Caco-2 (cell line): Measurements from ENCODE around the gene NFKBIE. TPM values are rescaled to one million over a fixed set of nuclear protein-coding genes. Genes with fewer than 3 reads are reported as not detected.
A peak's percentile ranks its signal among the peaks of the same experiment; 100 is the strongest.
"Not testable (repeated sequence)": the region's sequence is repeated elsewhere in the genome, so short reads cannot be mapped to it uniquely, and the experiment has no call there.

Experiments
- Bru-seq: library from RNA; stranded (reverse); fragments of 400-500 nt; gene quantifications from one replicate; lab custom pipeline; 2021; lab: Mats Ljungman, UMichigan
- BruChase-seq, 2 experiments: library from RNA; stranded (reverse); fragments of 400-500 nt; gene quantifications; one replicate each; lab custom pipeline; 2021; lab: Mats Ljungman, UMichigan
- BruUV-seq: library from RNA; stranded (reverse); fragments of 400-500 nt; replicated peaks from 2 replicates; lab custom pipeline; 2021; lab: Mats Ljungman, UMichigan
- CTCF ChIA-PET: fragments of 300-600 bp; sonication (Branson Sonifier 250); formaldehyde crosslinking; loops from one replicate; lab custom pipeline; 2022; ENCODE audit warnings: antibody characterized with exemption; lab: Charles Lee
- POLR2A ChIA-PET: fragments of 300-600 bp; sonication (Branson Sonifier 250); formaldehyde crosslinking; loops from one replicate; lab custom pipeline; 2022; ENCODE audit warnings: antibody characterized with exemption; lab: Charles Lee
- DNase-seq, 2 experiments: peaks; one replicate each; pipeline versions ENCODE4 v3.0.0 to v3.0.0-alpha.2; 2020 to 2022
- H3K27me3 ChIP-seq: replicated peaks from 2 replicates; pipeline ENCODE4 v1.6.0; 2011; ENCODE audit warnings: low read length; ENCODE audit not compliant: control insufficient read depth, insufficient read depth
- H3K36me3 ChIP-seq: 2 replicates; pipeline ENCODE4 v1.5.1; 2011; ENCODE audit warnings: low read length; ENCODE audit not compliant: control insufficient read depth, insufficient read depth
- H3K4me1 ChIP-seq: fragments of 250-450 bp; sonication (Bioruptor Pico); 2 replicates; pipeline ENCODE4 v1.5.1; 2020; ENCODE audit warnings: mild to moderate bottlenecking
- H3K4me3 ChIP-seq: 2 replicates; pipeline ENCODE4 v1.5.1; 2011; ENCODE audit warnings: low read depth, mild to moderate bottlenecking, control low read depth, low read length
- H3K9me3 ChIP-seq: fragments of 250-450 bp; sonication (Bioruptor Pico); 2 replicates; pipeline ENCODE4 v1.5.1; 2020; ENCODE audit warnings: mild to moderate bottlenecking, moderate library complexity
- H3K27ac Mint-ChIP-seq: one replicate; pipeline ENCODE4 v1.8.0; 2022; ENCODE audit warnings: mixed read lengths; ENCODE audit not compliant: unreplicated experiment
- H3K27me3 Mint-ChIP-seq: one replicate; pipeline ENCODE4 v1.8.0; 2022; ENCODE audit warnings: mixed read lengths; ENCODE audit not compliant: insufficient read depth, unreplicated experiment
- H3K36me3 Mint-ChIP-seq: one replicate; pipeline ENCODE4 v1.8.0; 2022; ENCODE audit warnings: mild to moderate bottlenecking, mixed read lengths; ENCODE audit not compliant: insufficient read depth, unreplicated experiment
- H3K4me1 Mint-ChIP-seq: one replicate; pipeline ENCODE4 v1.8.0; 2022; ENCODE audit warnings: low read depth, mixed read lengths; ENCODE audit not compliant: unreplicated experiment
- H3K4me3 Mint-ChIP-seq: one replicate; pipeline ENCODE4 v1.8.0; 2022; ENCODE audit warnings: mild to moderate bottlenecking, moderate library complexity, mixed read lengths; ENCODE audit not compliant: unreplicated experiment
- H3K9me3 Mint-ChIP-seq: one replicate; pipeline ENCODE4 v1.8.0; 2022; ENCODE audit warnings: mixed read lengths; ENCODE audit not compliant: unreplicated experiment
- intact Hi-C: fragments of 100-400 bp; cut with micrococcal nuclease; formaldehyde crosslinking; loops from one replicate; pipeline ENCODE4 v1.10.0; 2022; ENCODE audit not compliant: unreplicated experiment
- long read RNA-seq: library from polyadenylated mRNA; stranded (forward); transcript quantifications from one replicate; pipeline ENCODE4 v2.0.0, GENCODE V29; 2022
- total RNA-seq: library from RNA; stranded (reverse); gene quantifications from 2 replicates; pipeline ENCODE4 v1.2.3, GENCODE V29; 2022
- TF ChIP-seq, protein P1 (sequence below), 2 experiments: fragments of 200-600 bp in 1 of 2; IDR thresholded peaks; 1 replicate in 1 of 2; 2 replicates in 1 of 2; pipeline versions ENCODE4 v1.5.1 to v1.8.0; 2011 to 2022; ENCODE audit warnings: antibody characterized with exemption in 1 of 2, control low read depth in 1 of 2, inconsistent platforms in 1 of 2, low read depth in 1 of 2, low read length in 1 of 2, mild to moderate bottlenecking in 1 of 2, moderate library complexity in 1 of 2; ENCODE audit not compliant: insufficient read depth in 1 of 2, severe bottlenecking in 1 of 2, unreplicated experiment in 1 of 2

The NFKBIE gene, protein sequence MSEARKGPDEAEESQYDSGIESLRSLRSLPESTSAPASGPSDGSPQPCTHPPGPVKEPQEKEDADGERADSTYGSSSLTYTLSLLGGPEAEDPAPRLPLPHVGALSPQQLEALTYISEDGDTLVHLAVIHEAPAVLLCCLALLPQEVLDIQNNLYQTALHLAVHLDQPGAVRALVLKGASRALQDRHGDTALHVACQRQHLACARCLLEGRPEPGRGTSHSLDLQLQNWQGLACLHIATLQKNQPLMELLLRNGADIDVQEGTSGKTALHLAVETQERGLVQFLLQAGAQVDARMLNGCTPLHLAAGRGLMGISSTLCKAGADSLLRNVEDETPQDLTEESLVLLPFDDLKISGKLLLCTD
- total RNA-seq (8.4 and 10.1 TPM in 2 replicates), Bru-seq, nascent RNA (percentile 59 among the genes with signal in this experiment), BruChase-seq, experiment 1, labeled RNA remaining after a 2-hour chase (percentile 60 among the genes with signal in this experiment), BruChase-seq, experiment 2, labeled RNA remaining after a 6-hour chase (percentile 46 among the genes with signal in this experiment)
- long read RNA-seq, transcript NFKBIE-201 (6 exons, 2,581 nt): major isoform, 18 of 23 reads
- long read RNA-seq, partial matches to known transcripts: 3 of 23 reads
- long read RNA-seq, other reads (novel, unspliced or antisense): 2 of 23 reads

DNA sequence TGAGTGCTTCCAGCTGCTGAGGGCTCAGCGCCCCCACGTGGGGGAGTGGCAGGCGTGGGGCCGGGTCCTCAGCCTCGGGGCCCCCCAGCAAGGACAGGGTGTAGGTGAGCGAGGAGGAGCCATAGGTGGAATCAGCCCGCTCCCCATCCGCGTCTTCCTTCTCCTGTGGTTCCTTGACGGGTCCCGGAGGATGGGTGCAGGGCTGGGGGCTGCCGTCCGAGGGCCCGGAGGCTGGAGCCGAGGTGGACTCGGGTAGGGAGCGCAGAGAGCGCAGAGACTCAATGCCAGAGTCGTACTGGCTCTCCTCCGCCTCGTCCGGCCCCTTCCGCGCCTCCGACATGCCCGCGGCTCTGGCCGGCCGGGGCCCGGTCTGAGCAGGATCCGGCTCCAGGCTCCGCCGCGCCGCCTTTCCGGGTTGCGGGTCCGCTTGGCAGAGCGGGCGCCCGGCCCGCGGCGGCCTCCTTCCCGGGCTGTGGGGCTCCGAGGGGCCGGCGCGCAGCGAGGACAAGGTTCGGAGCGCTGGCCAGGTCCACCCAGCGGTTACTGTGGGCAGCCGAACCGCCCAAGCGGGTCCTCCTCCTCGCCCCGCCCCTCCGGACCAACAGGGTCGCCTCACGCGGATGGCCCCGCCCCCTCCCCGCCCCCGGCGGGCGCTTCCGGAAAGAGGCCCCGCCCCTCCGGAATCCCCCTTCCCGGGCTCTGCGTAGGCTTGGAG is at the start of gene NFKBIE:
Gene NFKBIE, minus strand, starts transcription at position 545 of the 715 bp plus-strand sequence. Its CDS starts 205 bp downstream, at position 340.
- H3K36me3 ChIP-seq: peaks cover 1% of the 10 kb centered on the region; the same call in 1 of the 2 replicates
- peaks cover 4% of the 10 kb centered on the region for H3K27me3 Mint-ChIP-seq
- peak within 1 kb of the TSS; percentile 71 for H3K4me3 ChIP-seq
- H3K4me1 ChIP-seq: peaks cover 26% of the 10 kb centered on the region
- BruUV-seq: TSS peak; percentile 62
- ChIA-PET POLR2A (interaction anchor here (0.5 kb wide), 1 partner anchor 62 kb away, joined by 5 read pairs; no protein-coding TSS in a partner anchor), CTCF (interaction anchor here (0.6 kb wide), 1 partner anchor 42 kb away, joined by 3 read pairs; no protein-coding TSS in a partner anchor)
- intact Hi-C loops: no loop called here
- H3K9me3 Mint-ChIP-seq: no peaks in the 10 kb centered on the region
- H3K36me3 Mint-ChIP-seq: peaks cover 15% of the 10 kb centered on the region
- H3K9me3 ChIP-seq: no peaks in the 10 kb centered on the region
- peak; percentile 91 to 95 for DNase-seq
- TF ChIP-seq, protein P1, sequence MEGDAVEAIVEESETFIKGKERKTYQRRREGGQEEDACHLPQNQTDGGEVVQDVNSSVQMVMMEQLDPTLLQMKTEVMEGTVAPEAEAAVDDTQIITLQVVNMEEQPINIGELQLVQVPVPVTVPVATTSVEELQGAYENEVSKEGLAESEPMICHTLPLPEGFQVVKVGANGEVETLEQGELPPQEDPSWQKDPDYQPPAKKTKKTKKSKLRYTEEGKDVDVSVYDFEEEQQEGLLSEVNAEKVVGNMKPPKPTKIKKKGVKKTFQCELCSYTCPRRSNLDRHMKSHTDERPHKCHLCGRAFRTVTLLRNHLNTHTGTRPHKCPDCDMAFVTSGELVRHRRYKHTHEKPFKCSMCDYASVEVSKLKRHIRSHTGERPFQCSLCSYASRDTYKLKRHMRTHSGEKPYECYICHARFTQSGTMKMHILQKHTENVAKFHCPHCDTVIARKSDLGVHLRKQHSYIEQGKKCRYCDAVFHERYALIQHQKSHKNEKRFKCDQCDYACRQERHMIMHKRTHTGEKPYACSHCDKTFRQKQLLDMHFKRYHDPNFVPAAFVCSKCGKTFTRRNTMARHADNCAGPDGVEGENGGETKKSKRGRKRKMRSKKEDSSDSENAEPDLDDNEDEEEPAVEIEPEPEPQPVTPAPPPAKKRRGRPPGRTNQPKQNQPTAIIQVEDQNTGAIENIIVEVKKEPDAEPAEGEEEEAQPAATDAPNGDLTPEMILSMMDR (IDR thresholded peaks at IDR 0.05; ENCODE audit: insufficient read depth in 1 of 2, low read depth in 1 of 2, low read length in 1 of 2, severe bottlenecking in 1 of 2, unreplicated experiment in 1 of 2): peak; percentile 21 to 41
- peaks cover 6% of the 10 kb centered on the region for H3K27me3 ChIP-seq
- peak within 1 kb of the TSS; percentile 93 for H3K4me3 Mint-ChIP-seq
- peak within 1 kb of the TSS; percentile 69 for H3K27ac Mint-ChIP-seq
- peaks cover 13% of the 10 kb centered on the region for H3K4me1 Mint-ChIP-seq

DNA sequence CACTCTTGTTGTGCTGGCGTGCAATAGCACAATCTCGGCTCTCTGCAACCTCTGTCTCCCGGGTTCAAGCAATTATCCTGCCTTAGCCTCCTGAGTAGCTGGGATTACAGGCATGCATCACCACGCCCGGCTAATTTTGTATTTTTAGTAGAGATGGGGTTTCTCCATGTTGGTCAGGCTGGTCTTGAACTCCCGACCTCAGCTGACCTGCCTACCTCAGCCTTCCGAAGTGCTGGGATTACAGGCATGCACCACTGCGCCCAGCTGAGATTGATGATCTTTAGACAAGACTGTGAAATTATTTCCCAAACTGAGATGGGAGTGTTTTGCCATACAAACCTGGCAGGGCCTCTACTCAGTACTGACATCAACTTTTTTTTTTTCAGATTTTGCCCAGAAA is 49.3 kb upstream of the NFKBIE start:
- H3K4me1 Mint-ChIP-seq, H3K4me3 ChIP-seq, DNase-seq, H3K27ac Mint-ChIP-seq, H3K36me3 ChIP-seq, BruUV-seq, intact Hi-C loops, H3K9me3 Mint-ChIP-seq, H3K4me1 ChIP-seq, H3K9me3 ChIP-seq, H3K27me3 ChIP-seq, POLR2A ChIA-PET, H3K4me3 Mint-ChIP-seq: not testable (repeated sequence)
- Mint-ChIP-seq H3K27me3 (peaks cover 16% of the 10 kb centered on the region), H3K36me3 (peaks cover 15% of the 10 kb centered on the region)
- CTCF ChIA-PET: interaction anchor here (3.1 kb wide), 1 partner anchor 46 kb away, joined by 16 read pairs; no protein-coding TSS in a partner anchor

DNA sequence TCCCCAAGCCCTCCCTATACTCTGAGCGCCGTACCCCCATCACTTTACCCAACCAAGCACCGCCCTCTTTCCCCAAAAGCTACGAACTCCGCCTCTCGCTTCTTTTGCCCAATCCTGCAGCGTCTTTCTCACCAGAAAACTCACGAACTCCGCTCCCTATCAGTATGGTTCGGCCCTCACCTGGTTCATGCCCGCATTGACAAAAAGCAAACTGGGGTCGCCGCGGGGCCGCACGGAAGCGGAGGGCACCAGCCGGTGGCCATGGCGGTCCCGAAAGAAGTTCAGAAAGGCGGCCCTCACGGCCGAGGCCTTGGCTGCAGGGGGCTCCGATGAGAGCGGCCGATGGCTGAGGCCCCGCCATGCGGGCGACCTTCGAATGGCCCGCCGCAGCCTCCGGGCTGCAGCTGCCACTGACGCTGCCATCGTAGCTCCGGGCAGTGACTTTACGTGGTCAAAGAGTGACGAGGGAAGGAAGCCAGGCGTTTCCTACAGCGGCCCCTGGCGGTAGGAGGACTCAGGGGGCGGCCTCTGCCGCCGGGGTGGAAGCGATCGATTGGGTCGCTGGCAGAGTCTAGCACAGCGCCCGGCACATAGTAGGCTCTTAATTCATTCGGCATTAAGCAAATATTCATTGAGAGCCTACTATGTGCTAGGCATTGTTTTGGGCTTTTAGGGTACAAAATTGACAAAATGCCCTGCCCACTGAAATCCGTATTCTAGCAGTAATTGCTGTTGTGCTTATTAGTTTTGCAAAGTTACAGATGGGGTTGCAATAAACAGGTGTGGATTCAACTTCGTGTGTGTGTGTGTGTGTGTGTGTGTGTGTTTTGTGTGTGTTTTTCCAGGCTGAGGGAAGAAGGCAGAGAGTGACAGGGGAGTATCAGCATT is 47.8 kb upstream of the NFKBIE start, which contains the start of gene AARS2:
Gene AARS2, minus strand, starts transcription at position 447 of the 888 bp plus-strand sequence. Its CDS starts 24 bp downstream, at position 423.
- Mint-ChIP-seq H3K4me3 (peak within 1 kb of the TSS; percentile 98), H3K36me3 (peaks cover 22% of the 10 kb centered on the region), H3K4me1 (no peaks in the 10 kb centered on the region), H3K9me3 (no peaks in the 10 kb centered on the region), H3K27ac (peak within 1 kb of the TSS; percentile 94), H3K27me3 (peaks cover 6% of the 10 kb centered on the region)
- intact Hi-C loops: no loop called here
- ChIA-PET POLR2A (interaction anchor here (1.0 to 1.3 kb wide), 2 partner anchors 18 to 74 kb away, joined by 3 read pairs; partner anchors contain the start of gene CDC5L), CTCF (interaction anchor here (0.6 to 3.1 kb wide), 9 partner anchors 15 to 57 kb away, joined by 3 to 16 read pairs (median 4); partner anchors contain the start of gene TMEM151B)
- H3K9me3 ChIP-seq: no peaks in the 10 kb centered on the region
- peak within 1 kb of the TSS; percentile 62 for H3K4me3 ChIP-seq
- peak; percentile 89 to 94 for DNase-seq
- TF ChIP-seq, protein P1 (IDR thresholded peaks at IDR 0.05; ENCODE audit: insufficient read depth in 1 of 2, low read depth in 1 of 2, low read length in 1 of 2, severe bottlenecking in 1 of 2, unreplicated experiment in 1 of 2): peak; percentile 90 to 98
- H3K36me3 ChIP-seq: no peaks in the 10 kb centered on the region; the same call in 1 of the 2 replicates
- no peaks in the 10 kb centered on the region for H3K4me1 ChIP-seq
- no TSS peak for BruUV-seq
- H3K27me3 ChIP-seq: no peaks in the 10 kb centered on the region
